Measurements from ENCODE around the gene CDH10. TPM values are rescaled to one million over a fixed set of nuclear protein-coding genes. Genes with fewer than 3 reads are reported as not detected.

Gene CDH10
- total and polyA plus RNA-seq, 9 of the 15 experiments (the other 6 are each of a cell fraction or from before 2014, with no cell fraction given) = not detected

- Histone ChIP-seq H4K20me1 (replicated peaks; ENCODE audit: control insufficient read depth, insufficient read depth, low read length) (no peaks in the 10 kb centered on the region), H3K27ac (ENCODE audit: extremely low read depth, low read depth, low read length) (no peak overlapping the region), H3K9me1 (ENCODE audit: control insufficient read depth, insufficient read depth, low read length) (no peaks in the 10 kb centered on the region), H3K4me1 (replicated peaks in 1 of 2; ENCODE audit: control insufficient read depth in 2 of 2, insufficient read depth in 2 of 2, low read length in 2 of 2) (no peaks in the 10 kb centered on the region), H3K36me3 (ENCODE audit: control insufficient read depth, insufficient read depth, low read length) (no peaks in the 10 kb centered on the region), H3K4me3 (no peak overlapping the region), H3K9me3 (replicated peaks; ENCODE audit: control insufficient read depth, insufficient read depth, low read depth, low read length) (no peaks in the 10 kb centered on the region; the same call in 1 of the 2 replicates), H3K27me3 (ENCODE audit: control insufficient read depth in 2 of 2, insufficient read depth in 2 of 2, low read length in 2 of 2) (no peaks in the 10 kb centered on the region), H3K4me2 (ENCODE audit: insufficient read depth, low read length) (no peak overlapping the region), H3K9ac (ENCODE audit: insufficient read depth in 1 of 2, low read depth in 2 of 2, low read length in 2 of 2) (no peak overlapping the region), H2AFZ (ENCODE audit: low read depth, low read length) (no peak overlapping the region), H3K79me2 (ENCODE audit: control insufficient read depth, insufficient read depth, low read length) (no peaks in the 10 kb centered on the region)
- in situ Hi-C loops (cut with MboI) (no loop called here), intact Hi-C loops (cut with micrococcal nuclease) (no loop called here)
- ChIA-PET CTCF (ENCODE audit: low intra/inter-chr PET ratio) (no interaction called here), POLR2A (no interaction called here)
- ATAC-seq (no peak), FAIRE-seq (no peak), DNase-seq (ENCODE audit: extremely low read depth in 1 of 4, low spot score in 3 of 4) (no peak)
- BruUV-seq (replicated peaks) = no TSS peak
- TF ChIP-seq PTBP1 (IDR thresholded peaks at IDR 0.05; ENCODE audit: low read depth, low read length) (no peak), ESRRB (CRISPR knock-in tag; IDR thresholded peaks at IDR 0.05; ENCODE audit: borderline replicate concordance) (no peak), KLF10 (CRISPR knock-in tag; IDR thresholded peaks at IDR 0.05) (no peak), CREB3L1 (IDR thresholded peaks at IDR 0.05; ENCODE audit: borderline replicate concordance, low read depth) (no peak), BCL6 (CRISPR knock-in tag; IDR thresholded peaks at IDR 0.05) (no peak), ELF4 (CRISPR knock-in tag; IDR thresholded peaks at IDR 0.05) (no peak), ZNF3 (CRISPR knock-in tag; IDR thresholded peaks at IDR 0.05) (no peak), SLC30A9 (CRISPR knock-in tag; IDR thresholded peaks at IDR 0.05) (no peak), PML (IDR thresholded peaks at IDR 0.05; ENCODE audit: low read length) (no peak), ZBTB7A (IDR thresholded peaks at IDR 0.05; ENCODE audit: borderline replicate concordance, control insufficient read depth, low read depth, low read length) (no peak), SNRNP70 (optimal IDR thresholded peaks at IDR 0.05; ENCODE audit: low read depth, low read length) (no peak), STAG1 (CRISPR knock-in tag; IDR thresholded peaks at IDR 0.05; ENCODE audit: borderline replicate concordance) (no peak), EHMT2 (IDR thresholded peaks at IDR 0.05) (no peak), HNRNPL (IDR thresholded peaks at IDR 0.05; ENCODE audit: low read depth, low read length) (no peak)
- TF ChIP-seq, protein P1, sequence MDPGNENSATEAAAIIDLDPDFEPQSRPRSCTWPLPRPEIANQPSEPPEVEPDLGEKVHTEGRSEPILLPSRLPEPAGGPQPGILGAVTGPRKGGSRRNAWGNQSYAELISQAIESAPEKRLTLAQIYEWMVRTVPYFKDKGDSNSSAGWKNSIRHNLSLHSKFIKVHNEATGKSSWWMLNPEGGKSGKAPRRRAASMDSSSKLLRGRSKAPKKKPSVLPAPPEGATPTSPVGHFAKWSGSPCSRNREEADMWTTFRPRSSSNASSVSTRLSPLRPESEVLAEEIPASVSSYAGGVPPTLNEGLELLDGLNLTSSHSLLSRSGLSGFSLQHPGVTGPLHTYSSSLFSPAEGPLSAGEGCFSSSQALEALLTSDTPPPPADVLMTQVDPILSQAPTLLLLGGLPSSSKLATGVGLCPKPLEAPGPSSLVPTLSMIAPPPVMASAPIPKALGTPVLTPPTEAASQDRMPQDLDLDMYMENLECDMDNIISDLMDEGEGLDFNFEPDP (CRISPR knock-in tag; IDR thresholded peaks at IDR 0.05) = no peak
These were observed 132.4 kb downstream of the CDH10 start for GRCh38 chr5:24512423-24512822.

Data from K562 (cell line).